ENCODE results near the gene UBAC1.

The UBAC1 gene

GRCh38 chr9:135955934-135956801 is 5.0 kb downstream of the UBAC1 start:
- Histone ChIP-seq H3K36me3 (ENCODE audit: control insufficient read depth in 2 of 2, insufficient read depth in 1 of 2, low read length in 2 of 2) (peaks cover 0 to 31% of the 10 kb centered on the region in 2 experiments; a peak in 2 of 3 replicates), H3K9me3 (ENCODE audit: control insufficient read depth, insufficient read depth, low read depth, low read length) (no peaks in the 10 kb centered on the region), H3K4me3 (ENCODE audit: low read depth, low read length) (no peak overlapping the region), H3K4me1 (ENCODE audit: control insufficient read depth, insufficient read depth, low read length) (no peaks in the 10 kb centered on the region), H3K27ac (ENCODE audit: extremely low read depth, low read depth, low read length) (no peak overlapping the region)
- CTCF ChIA-PET, result interaction anchor here (1.2 kb wide), 2 partner anchors 11 to 270 kb away, joined by 3 read pairs; no protein-coding TSS in a partner anchor
- POLR2A ChIA-PET, result no interaction called here
- no peak for TF ChIP-seq ZSCAN4 (tag by site-specific recombination; IDR thresholded peaks at IDR 0.05)
- peak; percentile 52; the same call in 1 of the 2 replicates for TF ChIP-seq KLF1 (tag by site-specific recombination; IDR thresholded peaks at IDR 0.05)

- H3K4me1 ChIP-seq (ENCODE audit: control insufficient read depth, insufficient read depth, low read length), result no peaks in the 10 kb centered on the region
- no peak overlapping the region for H3K4me3 ChIP-seq (ENCODE audit: low read depth, low read length)
- ChIA-PET POLR2A (interaction anchor here (0.6 to 0.9 kb wide), 2 partner anchors 8 to 45 kb away, joined by 5 to 6 read pairs; partner anchors contain the start of gene CAMSAP1), CTCF (interaction anchor here (0.6 kb wide), 2 partner anchors 23 to 148 kb away, joined by 3 read pairs; no protein-coding TSS in a partner anchor)
- H3K36me3 ChIP-seq (ENCODE audit: control insufficient read depth in 2 of 2, insufficient read depth in 1 of 2, low read length in 2 of 2), result peaks cover 0 to 43% of the 10 kb centered on the region in 2 experiments; a peak in 2 of 3 replicates
- H3K9me3 ChIP-seq (ENCODE audit: control insufficient read depth, insufficient read depth, low read depth, low read length), result no peaks in the 10 kb centered on the region
- H3K27ac ChIP-seq (ENCODE audit: extremely low read depth, low read depth, low read length), result no peak overlapping the region
- TF ChIP-seq ZNF433 (tag by site-specific recombination; IDR thresholded peaks at IDR 0.05; ENCODE audit: low read depth), result no peak
- TF ChIP-seq, protein P1, sequence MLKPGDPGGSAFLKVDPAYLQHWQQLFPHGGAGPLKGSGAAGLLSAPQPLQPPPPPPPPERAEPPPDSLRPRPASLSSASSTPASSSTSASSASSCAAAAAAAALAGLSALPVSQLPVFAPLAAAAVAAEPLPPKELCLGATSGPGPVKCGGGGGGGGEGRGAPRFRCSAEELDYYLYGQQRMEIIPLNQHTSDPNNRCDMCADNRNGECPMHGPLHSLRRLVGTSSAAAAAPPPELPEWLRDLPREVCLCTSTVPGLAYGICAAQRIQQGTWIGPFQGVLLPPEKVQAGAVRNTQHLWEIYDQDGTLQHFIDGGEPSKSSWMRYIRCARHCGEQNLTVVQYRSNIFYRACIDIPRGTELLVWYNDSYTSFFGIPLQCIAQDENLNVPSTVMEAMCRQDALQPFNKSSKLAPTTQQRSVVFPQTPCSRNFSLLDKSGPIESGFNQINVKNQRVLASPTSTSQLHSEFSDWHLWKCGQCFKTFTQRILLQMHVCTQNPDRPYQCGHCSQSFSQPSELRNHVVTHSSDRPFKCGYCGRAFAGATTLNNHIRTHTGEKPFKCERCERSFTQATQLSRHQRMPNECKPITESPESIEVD (tag by site-specific recombination; IDR thresholded peaks at IDR 0.05), result no peak
- TF ChIP-seq OSR2 (tag by site-specific recombination; IDR thresholded peaks at IDR 0.05), result no peak
- TF ChIP-seq ZNF362 (tag by site-specific recombination; IDR thresholded peaks at IDR 0.05), result no peak
- TF ChIP-seq, protein P2, sequence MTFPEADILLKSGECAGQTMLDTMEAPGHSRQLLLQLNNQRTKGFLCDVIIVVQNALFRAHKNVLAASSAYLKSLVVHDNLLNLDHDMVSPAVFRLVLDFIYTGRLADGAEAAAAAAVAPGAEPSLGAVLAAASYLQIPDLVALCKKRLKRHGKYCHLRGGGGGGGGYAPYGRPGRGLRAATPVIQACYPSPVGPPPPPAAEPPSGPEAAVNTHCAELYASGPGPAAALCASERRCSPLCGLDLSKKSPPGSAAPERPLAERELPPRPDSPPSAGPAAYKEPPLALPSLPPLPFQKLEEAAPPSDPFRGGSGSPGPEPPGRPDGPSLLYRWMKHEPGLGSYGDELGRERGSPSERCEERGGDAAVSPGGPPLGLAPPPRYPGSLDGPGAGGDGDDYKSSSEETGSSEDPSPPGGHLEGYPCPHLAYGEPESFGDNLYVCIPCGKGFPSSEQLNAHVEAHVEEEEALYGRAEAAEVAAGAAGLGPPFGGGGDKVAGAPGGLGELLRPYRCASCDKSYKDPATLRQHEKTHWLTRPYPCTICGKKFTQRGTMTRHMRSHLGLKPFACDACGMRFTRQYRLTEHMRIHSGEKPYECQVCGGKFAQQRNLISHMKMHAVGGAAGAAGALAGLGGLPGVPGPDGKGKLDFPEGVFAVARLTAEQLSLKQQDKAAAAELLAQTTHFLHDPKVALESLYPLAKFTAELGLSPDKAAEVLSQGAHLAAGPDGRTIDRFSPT (tag by site-specific recombination; IDR thresholded peaks at IDR 0.05), result no peak
- TF ChIP-seq ZNF558 (tag by site-specific recombination; IDR thresholded peaks at IDR 0.05), result no peak
- TF ChIP-seq ZNF221 (tag by site-specific recombination; IDR thresholded peaks at IDR 0.05; ENCODE audit: borderline replicate concordance), result no peak
- TF ChIP-seq ZNF560 (tag by site-specific recombination; IDR thresholded peaks at IDR 0.05; ENCODE audit: borderline replicate concordance), result no peak
- TF ChIP-seq PATZ1 (tag by site-specific recombination; IDR thresholded peaks at IDR 0.05), result no peak
- TF ChIP-seq, protein P3, sequence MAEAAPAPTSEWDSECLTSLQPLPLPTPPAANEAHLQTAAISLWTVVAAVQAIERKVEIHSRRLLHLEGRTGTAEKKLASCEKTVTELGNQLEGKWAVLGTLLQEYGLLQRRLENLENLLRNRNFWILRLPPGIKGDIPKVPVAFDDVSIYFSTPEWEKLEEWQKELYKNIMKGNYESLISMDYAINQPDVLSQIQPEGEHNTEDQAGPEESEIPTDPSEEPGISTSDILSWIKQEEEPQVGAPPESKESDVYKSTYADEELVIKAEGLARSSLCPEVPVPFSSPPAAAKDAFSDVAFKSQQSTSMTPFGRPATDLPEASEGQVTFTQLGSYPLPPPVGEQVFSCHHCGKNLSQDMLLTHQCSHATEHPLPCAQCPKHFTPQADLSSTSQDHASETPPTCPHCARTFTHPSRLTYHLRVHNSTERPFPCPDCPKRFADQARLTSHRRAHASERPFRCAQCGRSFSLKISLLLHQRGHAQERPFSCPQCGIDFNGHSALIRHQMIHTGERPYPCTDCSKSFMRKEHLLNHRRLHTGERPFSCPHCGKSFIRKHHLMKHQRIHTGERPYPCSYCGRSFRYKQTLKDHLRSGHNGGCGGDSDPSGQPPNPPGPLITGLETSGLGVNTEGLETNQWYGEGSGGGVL (tag by site-specific recombination; IDR thresholded peaks at IDR 0.05), result no peak
- TF ChIP-seq REPIN1 (tag by site-specific recombination; IDR thresholded peaks at IDR 0.05; ENCODE audit: low read depth), result no peak
- TF ChIP-seq ZNF830 (tag by site-specific recombination; IDR thresholded peaks at IDR 0.05; ENCODE audit: low read depth), result no peak
- TF ChIP-seq MZF1 (tag by site-specific recombination; IDR thresholded peaks at IDR 0.05; ENCODE audit: borderline replicate concordance), result no peak
- no peak for TF ChIP-seq ZNF701 (tag by site-specific recombination; IDR thresholded peaks at IDR 0.05)
- no peak for TF ChIP-seq ZNF350 (tag by site-specific recombination; IDR thresholded peaks at IDR 0.05)
- TF ChIP-seq GLIS2 (tag by site-specific recombination; IDR thresholded peaks at IDR 0.05), result no peak
Measured at GRCh38 chr9:135952664-135953206, 8.4 kb downstream of the UBAC1 start.
